Lower leg skin (tissue), 3 donors: ENCODE results near the gene IL1RN.

Source experiments
- CTCF ChIP-seq, 3 donors: fragments of 450-650 bp; IDR thresholded peaks; one replicate each; pipeline ENCODE4 v1.5.1; 2016; ENCODE audit warnings: antibody characterized with exemption in 3 of 3, mild to moderate bottlenecking in 3 of 3, moderate library complexity in 2 of 3
- POLR2A ChIP-seq, 2 donors: fragments of 450-650 bp; IDR thresholded peaks; one replicate each; pipeline ENCODE4 v1.6.1; 2016 to 2017; ENCODE audit warnings: antibody characterized with exemption in 2 of 2, mild to moderate bottlenecking in 1 of 2, moderate library complexity in 1 of 2

- TF ChIP-seq CTCF (IDR thresholded peaks at IDR 0.05) (no peak), POLR2A (IDR thresholded peaks at IDR 0.05) (no peak)
These were observed 44.1 kb downstream of the IL1RN start for GRCh38 chr2:113171334-113172075.
